HepG2 (cell line): ENCODE data around the gene SDC1. TPM values are rescaled to one million over a fixed set of nuclear protein-coding genes. Genes with fewer than 3 reads are reported as not detected.
A peak's percentile ranks its signal among the peaks of the same experiment; 100 is the strongest.

Experiments used
- AHR ChIP-seq: IDR thresholded peaks from 2 replicates; pipeline ENCODE4 v1.6.1; 2018; ENCODE audit warnings: missing genetic modification reagents, missing compliant biosample characterization
- ATF2 ChIP-seq: sonication (generic); formaldehyde crosslinking; IDR thresholded peaks from 2 replicates; pipeline ENCODE4 v1.4.0; 2020; ENCODE audit warnings: missing genetic modification reagents
- CBX1 ChIP-seq: IDR thresholded peaks from one replicate; pipeline ENCODE4 v1.6.1; 2016; ENCODE audit warnings: antibody characterized with exemption, low read depth
- ERF ChIP-seq: IDR thresholded peaks from 2 replicates; pipeline ENCODE4 v1.6.1; 2018; ENCODE audit warnings: missing biosample characterization, missing genetic modification reagents
- FLYWCH1 ChIP-seq: sonication (generic); formaldehyde crosslinking; IDR thresholded peaks from 2 replicates; pipeline ENCODE4 v1.8.1; 2023; ENCODE audit warnings: mild to moderate bottlenecking, missing genetic modification reagents
- KLF16 ChIP-seq, 2 experiments: sonication (generic) in 1 of 2; formaldehyde crosslinking in 1 of 2; IDR thresholded peaks; 2 replicates each; pipeline versions ENCODE4 v1.6.1 to v1.8.0; 2016 to 2023; ENCODE audit warnings: missing genetic modification reagents in 2 of 2, missing compliant biosample characterization in 1 of 2
- PREB ChIP-seq: sonication (generic); formaldehyde crosslinking; IDR thresholded peaks from 2 replicates; pipeline ENCODE4 v1.4.0; 2020; ENCODE audit warnings: missing genetic modification reagents
- RFXANK ChIP-seq: IDR thresholded peaks from 2 replicates; pipeline ENCODE4 v1.6.1; 2016
- TBP ChIP-seq: sonication (generic); formaldehyde crosslinking; IDR thresholded peaks from 2 replicates; pipeline ENCODE4 v1.5.0; 2020; ENCODE audit warnings: missing genetic modification reagents
- ZBTB14 ChIP-seq: sonication (generic); formaldehyde crosslinking; IDR thresholded peaks from 2 replicates; pipeline ENCODE4 v1.4.0; 2020; ENCODE audit warnings: missing genetic modification reagents
- ZFP1 ChIP-seq: IDR thresholded peaks from 2 replicates; pipeline ENCODE4 v1.6.1; 2016
- ZNF205 ChIP-seq: IDR thresholded peaks from 2 replicates; pipeline ENCODE4 v1.6.1; 2018; ENCODE audit warnings: missing biosample characterization, missing genetic modification reagents
- ZNF558 ChIP-seq: sonication (generic); formaldehyde crosslinking; IDR thresholded peaks from 2 replicates; pipeline ENCODE4 v1.9.0; 2022; ENCODE audit warnings: mild to moderate bottlenecking, missing genetic modification reagents, borderline replicate concordance
- ZNF615 ChIP-seq: sonication (generic); formaldehyde crosslinking; IDR thresholded peaks from 2 replicates; pipeline ENCODE4 v1.5.0; 2020; ENCODE audit warnings: mild to moderate bottlenecking, missing genetic modification reagents, borderline replicate concordance
- polyA plus RNA-seq, 8 experiments: library from polyadenylated mRNA; depleted of rRNA in 3 of 8; stranded (reverse) in 7 of 8; unstranded in 1 of 8; fragments of >200 nt; fragmentation: Illumina TruSeq in 4 of 8; extraction: Trizol in 4 of 8; gene quantifications; 2 replicates each; pipeline versions ENCODE4 v1.2.1 to v1.2.3, GENCODE V29; 2011 to 2016; ENCODE audit warnings: low read depth in 4 of 8, missing spikeins in 1 of 8, mixed read lengths in 1 of 8; ENCODE audit not compliant: insufficient read depth in 1 of 8
- total RNA-seq, 5 experiments: library from RNA; depleted of rRNA; stranded (reverse); fragments of >200 nt; fragmentation: Illumina TruSeq; extraction: Trizol; gene quantifications; 2 replicates each; pipeline ENCODE4 v1.2.3, GENCODE V29; 2016; ENCODE audit warnings: low read depth in 1 of 5
- TF ChIP-seq, protein P1 (sequence below): IDR thresholded peaks from 2 replicates; pipeline ENCODE4 v1.6.1; 2018; ENCODE audit warnings: missing genetic modification reagents, mild to moderate bottlenecking, missing compliant biosample characterization

The SDC1 gene
- total and polyA plus RNA-seq, 2 of the 13 experiments (the other 11 are each of a cell fraction or from before 2014, with no cell fraction given), result 108 to 119 TPM

GRCh38 chr2:20186078-20186854, 38.7 kb downstream of the SDC1 start (continued):
- TF ChIP-seq, protein P1, sequence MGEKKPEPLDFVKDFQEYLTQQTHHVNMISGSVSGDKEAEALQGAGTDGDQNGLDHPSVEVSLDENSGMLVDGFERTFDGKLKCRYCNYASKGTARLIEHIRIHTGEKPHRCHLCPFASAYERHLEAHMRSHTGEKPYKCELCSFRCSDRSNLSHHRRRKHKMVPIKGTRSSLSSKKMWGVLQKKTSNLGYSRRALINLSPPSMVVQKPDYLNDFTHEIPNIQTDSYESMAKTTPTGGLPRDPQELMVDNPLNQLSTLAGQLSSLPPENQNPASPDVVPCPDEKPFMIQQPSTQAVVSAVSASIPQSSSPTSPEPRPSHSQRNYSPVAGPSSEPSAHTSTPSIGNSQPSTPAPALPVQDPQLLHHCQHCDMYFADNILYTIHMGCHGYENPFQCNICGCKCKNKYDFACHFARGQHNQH (CRISPR knock-in tag), result peak; percentile 80; the same call in 1 of the 2 replicates
- peak; percentile 50; the same call in 1 of the 2 replicates for TF ChIP-seq ZNF205 (CRISPR knock-in tag)
- TF ChIP-seq ZBTB14 (CRISPR knock-in tag), result no peak
- no peak for TF ChIP-seq RFXANK (CRISPR knock-in tag)
- peak; percentile 93 for TF ChIP-seq ZNF615
- TF ChIP-seq KLF16 (CRISPR knock-in tag; IDR thresholded peaks at IDR 0.05), result 0 out of 4 replicates have a peak, but pooled peaks of 1 of the 2 experiments have one; percentile 45
- no peak for TF ChIP-seq FLYWCH1 (CRISPR knock-in tag)
- TF ChIP-seq ZNF558 (CRISPR knock-in tag), result no peak
- no peak for TF ChIP-seq PREB (CRISPR knock-in tag)
- TF ChIP-seq AHR (CRISPR knock-in tag), result 0 out of 2 replicates have a peak, but pooled peaks have one; percentile 7
- no peak for TF ChIP-seq TBP (CRISPR knock-in tag)
- 0 out of 2 replicates have a peak, but pooled peaks have one; percentile 61 for TF ChIP-seq ERF
- peak; percentile 80 for TF ChIP-seq CBX1
- 0 out of 2 replicates have a peak, but pooled peaks have one; percentile 10 for TF ChIP-seq ATF2 (CRISPR knock-in tag)
- no peak for TF ChIP-seq ZFP1 (CRISPR knock-in tag)
